Neuronal stem cell (in vitro differentiated cells): ENCODE data around the gene IL36RN.

Experiments
- DNase-seq: peaks from one replicate; pipeline ENCODE4 v3.0.0-alpha.2; 2013; ENCODE audit warnings: low spot score
- H2AFZ ChIP-seq: one replicate; pipeline ENCODE4 v1.6.1; 2013; ENCODE audit warnings: mild to moderate bottlenecking, low read length, inconsistent platforms
- H2AK5ac ChIP-seq: 2 replicates; pipeline ENCODE4 v1.6.1; 2013; ENCODE audit warnings: low read depth, mild to moderate bottlenecking, inconsistent platforms, low read length, moderate library complexity, mixed read lengths
- H2BK120ac ChIP-seq: 2 replicates; pipeline ENCODE4 v1.6.1; 2013; ENCODE audit warnings: low read depth, mild to moderate bottlenecking, inconsistent platforms, low read length, moderate library complexity, mixed read lengths
- H2BK12ac ChIP-seq: one replicate; pipeline ENCODE4 v1.6.1; 2013; ENCODE audit warnings: low read length, inconsistent platforms
- H2BK15ac ChIP-seq: 2 replicates; pipeline ENCODE4 v1.6.1; 2013; ENCODE audit warnings: mild to moderate bottlenecking, low read length, inconsistent platforms, mixed read lengths
- H2BK5ac ChIP-seq: one replicate; pipeline ENCODE4 v1.6.1; 2013; ENCODE audit warnings: inconsistent platforms, mild to moderate bottlenecking, low read length, moderate library complexity
- H3K14ac ChIP-seq: one replicate; pipeline ENCODE4 v1.6.1; 2013; ENCODE audit warnings: low read length, inconsistent platforms
- H3K18ac ChIP-seq: 2 replicates; pipeline ENCODE4 v1.6.1; 2013; ENCODE audit warnings: low read length, inconsistent platforms
- H3K23ac ChIP-seq: 2 replicates; pipeline ENCODE4 v1.6.1; 2013; ENCODE audit warnings: low read depth, mild to moderate bottlenecking, mixed read lengths, low read length, inconsistent platforms; ENCODE audit not compliant: poor library complexity
- H3K27ac ChIP-seq: replicated peaks from 3 replicates; pipeline ENCODE4 v1.5.1; 2013; ENCODE audit warnings: low read length, inconsistent platforms
- H3K27me3 ChIP-seq, 3 experiments: 2 replicates each; pipeline ENCODE4 v1.6.1; 2013; ENCODE audit warnings: low read length in 3 of 3, mild to moderate bottlenecking in 2 of 3, inconsistent platforms in 1 of 3, low read depth in 1 of 3, mixed read lengths in 1 of 3, moderate library complexity in 1 of 3; ENCODE audit not compliant: control insufficient read depth in 3 of 3, insufficient read depth in 3 of 3
- H3K36me3 ChIP-seq, 2 donors: replicated peaks in 1 of 2; 2 replicates each; pipeline ENCODE4 v1.6.1; 2013; ENCODE audit warnings: low read length in 2 of 2; ENCODE audit not compliant: control insufficient read depth in 2 of 2, insufficient read depth in 2 of 2
- H3K4ac ChIP-seq: 2 replicates; pipeline ENCODE4 v1.6.1; 2013; ENCODE audit warnings: inconsistent platforms, mild to moderate bottlenecking, low read length, moderate library complexity
- H3K4me1 ChIP-seq, 2 donors: 1 replicate in 1 of 2; 2 replicates in 1 of 2; pipeline ENCODE4 v1.6.1; 2013; ENCODE audit warnings: low read length in 2 of 2, low read depth in 1 of 2; ENCODE audit not compliant: control insufficient read depth in 2 of 2, insufficient read depth in 1 of 2
- H3K4me2 ChIP-seq: one replicate; pipeline ENCODE4 v1.6.1; 2013; ENCODE audit warnings: mild to moderate bottlenecking, low read length, inconsistent platforms; ENCODE audit not compliant: insufficient read depth, poor library complexity, severe bottlenecking
- H3K4me3 ChIP-seq, 2 donors: 2 replicates each; pipeline ENCODE4 v1.5.1; 2013; ENCODE audit warnings: low read length in 2 of 2, mild to moderate bottlenecking in 2 of 2, inconsistent platforms in 1 of 2, moderate library complexity in 1 of 2
- H3K79me1 ChIP-seq: one replicate; pipeline ENCODE4 v1.6.1; 2013; ENCODE audit warnings: low read depth, mild to moderate bottlenecking, inconsistent platforms, low read length, moderate library complexity
- H3K9ac ChIP-seq: one replicate; pipeline ENCODE4 v1.6.1; 2013; ENCODE audit warnings: mild to moderate bottlenecking, low read depth, low read length, inconsistent platforms; ENCODE audit not compliant: poor library complexity
- H3K9me3 ChIP-seq, 2 donors: replicated peaks in 1 of 2; 2 replicates each; pipeline versions ENCODE3 to v1.6.1; 2013; ENCODE audit warnings: low read length in 2 of 2, mild to moderate bottlenecking in 2 of 2, inconsistent platforms in 1 of 2, low read depth in 1 of 2, mixed read lengths in 1 of 2, moderate library complexity in 1 of 2; ENCODE audit not compliant: control insufficient read depth in 2 of 2, insufficient read depth in 1 of 2
- H4K8ac ChIP-seq: one replicate; pipeline ENCODE4 v1.6.1; 2013; ENCODE audit warnings: low read depth, mild to moderate bottlenecking, inconsistent platforms, low read length, moderate library complexity
- H4K91ac ChIP-seq: one replicate; pipeline ENCODE4 v1.6.1; 2013; ENCODE audit warnings: low read length, low read depth, mild to moderate bottlenecking, inconsistent platforms; ENCODE audit not compliant: poor library complexity
- WGBS, 2 donors: extraction: QIAGEN DNeasy Blood & Tissue Kit; methylation state at CpG; one replicate each; pipeline ENCODE4 v1.1.7; 2013; ENCODE audit warnings: missing lambda C conversion rate in 2 of 2, mixed read lengths in 1 of 2; ENCODE audit not compliant: insufficient read length in 2 of 2, insufficient replicate concordance in 1 of 2; ENCODE audit errors: extremely low coverage in 2 of 2; 5-methylcytosine and 5-hydroxymethylcytosine counted together

The IL36RN gene

DNA sequence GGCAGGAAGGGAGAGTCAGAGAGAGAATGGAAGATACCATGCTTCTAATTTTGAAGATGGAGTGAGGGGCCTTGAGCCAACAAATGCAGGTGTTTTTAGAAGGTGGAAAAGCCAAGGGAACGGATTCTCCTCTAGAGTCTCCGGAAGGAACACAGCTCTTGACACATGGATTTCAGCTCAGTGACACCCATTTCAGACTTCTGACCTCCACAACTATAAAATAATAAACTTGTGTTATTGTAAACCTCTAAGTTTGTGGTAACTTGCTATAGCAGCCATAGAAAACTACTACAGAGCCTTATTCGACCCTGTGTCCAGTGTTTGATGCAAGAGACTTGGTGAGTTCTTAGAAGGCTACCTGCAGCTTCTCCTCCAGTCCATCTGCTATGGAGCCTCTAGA is 16.6 kb downstream of the IL36RN start:
- Histone ChIP-seq H3K4me2 (no peak overlapping the region), H4K91ac (no peak overlapping the region), H2AFZ (no peak overlapping the region), H3K4me1 (peaks cover 0 to 3% of the 10 kb centered on the region in 2 donors), H3K79me1 (no peaks in the 10 kb centered on the region), H3K9ac (no peak overlapping the region), H2BK15ac (no peak overlapping the region), H3K9me3 (no peaks in the 10 kb centered on the region), H2BK120ac (no peak overlapping the region), H3K4ac (no peak overlapping the region), H2BK5ac (no peak overlapping the region), H3K23ac (no peak overlapping the region), H3K36me3 (no peaks in the 10 kb centered on the region), H3K27me3 (peaks cover 0 to 25% (median 0%) of the 10 kb centered on the region in 3 experiments), H3K18ac (no peak overlapping the region), H4K8ac (no peak overlapping the region), H2AK5ac (no peak overlapping the region), H2BK12ac (no peak overlapping the region), H3K14ac (no peak overlapping the region), H3K27ac (no peak overlapping the region), H3K4me3 (no peak overlapping the region)
- no peak for DNase-seq
- no CpG with 5 or more reads among the region's 3 CpGs for whole genome bisulfite sequencing, 2 donors

- Histone ChIP-seq H2BK120ac (no peak overlapping the region), H3K4me1 (peaks cover 0 to 3% of the 10 kb centered on the region in 2 donors), H2BK5ac (no peak overlapping the region), H3K9ac (no peak overlapping the region), H2BK12ac (no peak overlapping the region), H2AK5ac (no peak overlapping the region), H3K27me3 (peaks cover 0 to 28% (median 0%) of the 10 kb centered on the region in 3 experiments), H3K4me2 (no peak overlapping the region), H3K23ac (no peak overlapping the region), H3K14ac (no peak overlapping the region), H3K4me3 (no peak overlapping the region), H2AFZ (no peak overlapping the region), H4K8ac (no peak overlapping the region), H3K36me3 (no peaks in the 10 kb centered on the region), H3K9me3 (no peaks in the 10 kb centered on the region), H3K18ac (no peak overlapping the region), H4K91ac (no peak overlapping the region), H3K79me1 (no peaks in the 10 kb centered on the region), H3K4ac (no peak overlapping the region), H3K27ac (no peak overlapping the region), H2BK15ac (no peak overlapping the region)
- no CpG with 5 or more reads among the region's 3 CpGs for WGBS, 2 donors
- no peak for DNase-seq
Observed at GRCh38 chr2:113076954-113077669, 18.1 kb downstream of the IL36RN start.

DNA sequence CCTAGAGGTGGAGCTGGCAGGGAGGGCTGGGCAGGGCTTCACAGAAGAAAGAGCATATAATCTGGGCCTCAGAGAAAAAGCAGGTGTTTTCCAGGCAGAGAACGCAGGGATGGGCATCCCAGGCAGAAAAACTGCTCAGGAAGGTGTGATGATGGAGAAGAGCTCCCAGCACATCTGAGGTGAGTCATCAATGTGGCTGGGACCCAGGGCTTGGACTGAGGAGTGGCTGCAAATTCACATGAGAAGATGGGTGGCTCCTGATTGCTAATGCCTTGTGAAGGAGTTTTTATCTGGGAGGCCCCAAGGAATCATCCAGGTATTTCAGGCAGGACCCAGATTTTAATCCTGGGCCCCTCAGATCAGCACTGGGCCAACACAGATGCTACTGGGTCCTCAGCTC is 18.9 kb downstream of the IL36RN start:
- no peak overlapping the region for H2AFZ ChIP-seq
- H3K4me1 ChIP-seq: peaks cover 0 to 3% of the 10 kb centered on the region in 2 donors
- no peak overlapping the region for H2BK15ac ChIP-seq
- no peak overlapping the region for H3K9ac ChIP-seq
- H3K4me3 ChIP-seq: no peak overlapping the region
- H3K79me1 ChIP-seq: no peaks in the 10 kb centered on the region
- no peak overlapping the region for H3K14ac ChIP-seq
- no peak overlapping the region for H3K4me2 ChIP-seq
- no peaks in the 10 kb centered on the region for H3K9me3 ChIP-seq
- H3K36me3 ChIP-seq: no peaks in the 10 kb centered on the region
- no peak overlapping the region for H2BK12ac ChIP-seq
- no CpG with 5 or more reads among the region's 1 CpG for WGBS, 2 donors
- no peak overlapping the region for H3K18ac ChIP-seq
- no peak for DNase-seq
- no peak overlapping the region for H3K4ac ChIP-seq
- no peak overlapping the region for H4K8ac ChIP-seq
- H3K27ac ChIP-seq: no peak overlapping the region
- no peak overlapping the region for H3K23ac ChIP-seq
- H2AK5ac ChIP-seq: no peak overlapping the region
- H4K91ac ChIP-seq: no peak overlapping the region
- H2BK5ac ChIP-seq: no peak overlapping the region
- H2BK120ac ChIP-seq: no peak overlapping the region
- peaks cover 0 to 25% (median 0%) of the 10 kb centered on the region in 3 experiments for H3K27me3 ChIP-seq

GRCh38 chr2:113078350-113078839 is 19.4 kb downstream of the IL36RN start:
- peaks cover 0 to 3% of the 10 kb centered on the region in 2 donors for H3K4me1 ChIP-seq
- H3K27me3 ChIP-seq: peaks cover 0 to 25% (median 0%) of the 10 kb centered on the region in 3 experiments
- no peak overlapping the region for H3K14ac ChIP-seq
- WGBS, 2 donors: no CpG with 5 or more reads among the region's 6 CpGs
- no peak overlapping the region for H2BK15ac ChIP-seq
- no peak overlapping the region for H2BK120ac ChIP-seq
- H2AK5ac ChIP-seq: no peak overlapping the region
- no peak overlapping the region for H4K91ac ChIP-seq
- no peak overlapping the region for H2BK12ac ChIP-seq
- H3K79me1 ChIP-seq: no peaks in the 10 kb centered on the region
- H3K18ac ChIP-seq: no peak overlapping the region
- H2AFZ ChIP-seq: no peak overlapping the region
- no peaks in the 10 kb centered on the region for H3K9me3 ChIP-seq
- H2BK5ac ChIP-seq: no peak overlapping the region
- no peak overlapping the region for H3K4me2 ChIP-seq
- H3K4ac ChIP-seq: no peak overlapping the region
- H4K8ac ChIP-seq: no peak overlapping the region
- H3K4me3 ChIP-seq: no peak overlapping the region
- no peak overlapping the region for H3K23ac ChIP-seq
- no peaks in the 10 kb centered on the region for H3K36me3 ChIP-seq
- H3K27ac ChIP-seq: no peak overlapping the region
- DNase-seq: no peak
- no peak overlapping the region for H3K9ac ChIP-seq
